K562 (cell line): ENCODE results near the gene ZNF280C. TPM values are rescaled to one million over a fixed set of nuclear protein-coding genes. Genes with fewer than 3 reads are reported as not detected.

ENCODE experiments used
- ARID4B ChIP-seq: sonication (generic); formaldehyde crosslinking; IDR thresholded peaks from 2 replicates; pipeline ENCODE4 v1.8.0; 2022; ENCODE audit warnings: mild to moderate bottlenecking, missing genetic modification reagents
- ASH1L ChIP-seq: fragments of 450-650 bp; IDR thresholded peaks from 2 replicates; pipeline ENCODE4 v1.6.1; 2018; ENCODE audit warnings: borderline replicate concordance, mild to moderate bottlenecking, low read depth; ENCODE audit not compliant: partially characterized antibody
- ETS1 ChIP-seq: conservative IDR thresholded peaks from 2 replicates; pipeline ENCODE4 v1.6.1; 2011; ENCODE audit warnings: low read depth, mild to moderate bottlenecking, low read length; ENCODE audit not compliant: control insufficient read depth
- HBP1 ChIP-seq: fragments of 450-650 bp; formaldehyde crosslinking; IDR thresholded peaks from 2 replicates; pipeline ENCODE4 v1.4.0; 2022; ENCODE audit warnings: missing genetic modification characterization
- IFI16 ChIP-seq: fragments of 250-450 bp; sonication (Bioruptor Pico); IDR thresholded peaks from 2 replicates; pipeline ENCODE4 v2.1.2; 2022; ENCODE audit warnings: mild to moderate bottlenecking, inconsistent platforms
- MBD1 ChIP-seq: fragments of 250-450 bp; sonication (Bioruptor Pico); IDR thresholded peaks from 2 replicates; pipeline ENCODE4 v1.8.0; 2022; ENCODE audit warnings: inconsistent platforms
- PHF21A ChIP-seq: fragments of 450-650 bp; IDR thresholded peaks from 2 replicates; pipeline ENCODE4 v1.6.1; 2017; ENCODE audit warnings: low read depth, borderline replicate concordance
- THAP7 ChIP-seq: fragments of 250-450 bp; sonication (Bioruptor Pico); IDR thresholded peaks from 2 replicates; pipeline ENCODE4 v1.5.0; 2021
- ZBTB33 ChIP-seq: sonication (generic); formaldehyde crosslinking; IDR thresholded peaks from 2 replicates; pipeline ENCODE4 v1.8.1; 2023; ENCODE audit warnings: mild to moderate bottlenecking, missing genetic modification reagents
- ZNF24 ChIP-seq: fragments of 450-650 bp; IDR thresholded peaks from 2 replicates; pipeline ENCODE4 v1.6.1; 2016
- polyA plus RNA-seq, 8 experiments: library from polyadenylated mRNA; depleted of rRNA in 4 of 8; stranded (reverse) in 5 of 8; unstranded in 3 of 8; fragments of >200 nt; fragmentation: Nextera tagmentation in 2 of 8; fragmentation: Illumina TruSeq in 1 of 8; extraction: Ambion mirVana in 2 of 8; extraction: Trizol in 1 of 8; gene quantifications; 2 replicates each; pipeline versions ENCODE4 v1.2.1 to v1.2.3, GENCODE V29; 2011 to 2014; ENCODE audit warnings: inconsistent platforms in 1 of 8, missing spikeins in 1 of 8
- total RNA-seq, 7 experiments: library from RNA; depleted of rRNA in 6 of 7; stranded (reverse); fragments of >200 nt in 6 of 7; fragmentation: Illumina TruSeq in 2 of 7; extraction: Trizol in 2 of 7; gene quantifications; 2 replicates each; pipeline versions ENCODE4 v1.2.1 to v1.2.3, GENCODE V29; 2011 to 2021; ENCODE audit warnings: low replicate concordance in 1 of 7

Gene ZNF280C
- total and polyA plus RNA-seq, 9 of the 15 experiments (the other 6 are each of a cell fraction or from before 2014, with no cell fraction given): 1.6 to 8.3 (median 4.4) TPM

GRCh38 chrX:130287071-130287770, 18.5 kb upstream of the ZNF280C start (continued):
- TF ChIP-seq MBD1 (no peak), ARID4B (no peak), ASH1L (no peak), ETS1 (no peak), ZNF24 (no peak), THAP7 (CRISPR knock-in tag) (no peak), IFI16 (no peak), PHF21A (no peak), ZBTB33 (CRISPR knock-in tag) (no peak), HBP1 (no peak)
- TF ChIP-seq, all 486 proteins: peak for 0
